ENCODE data around the gene SCYL1. TPM values are rescaled to one million over a fixed set of nuclear protein-coding genes. Genes with fewer than 3 reads are reported as not detected.

Gene SCYL1
- total RNA-seq, 1 experiment from 2014 or later = 104 TPM

- Histone ChIP-seq H3K4me2 (ENCODE audit: low read length) (peak overlapping the region; percentile 78; the same call in 1 of the 2 replicates), H3K9me2 (ENCODE audit: insufficient read depth) (no peaks in the 10 kb centered on the region), H3K9ac (ENCODE audit: low read length) (peak overlapping the region; percentile 86; the same call in 1 of the 2 replicates), H3K79me2 (ENCODE audit: insufficient read depth, low read length) (peaks cover 23% of the 10 kb centered on the region; the same call in 1 of the 2 replicates), H3K27me3 (ENCODE audit: insufficient read depth, low read length) (no peaks in the 10 kb centered on the region), H4K20me1 (ENCODE audit: insufficient read depth) (no peaks in the 10 kb centered on the region), H3K9me3 (ENCODE audit: control insufficient read depth in 1 of 2, insufficient read depth in 1 of 2, low read depth in 1 of 2, low read length in 2 of 2) (no peaks in the 10 kb centered on the region), H3K36me3 (ENCODE audit: control insufficient read depth in 1 of 2, insufficient read depth in 2 of 2, low read length in 2 of 2) (peaks cover 2 to 4% of the 10 kb centered on the region in 2 experiments; a peak in 2 of 4 replicates), H2AFZ (ENCODE audit: low read depth, low read length, poor library complexity, severe bottlenecking) (no peak overlapping the region), H3K4me1 (ENCODE audit: control insufficient read depth in 1 of 2, insufficient read depth in 2 of 2, low read length in 2 of 2) (peaks cover 35 to 44% of the 10 kb centered on the region in 2 experiments), H3K27ac (ENCODE audit: low read depth, low read length) (peak overlapping the region; percentile 97), H3K4me3 (replicated peaks in 1 of 2; ENCODE audit: low read depth in 1 of 2, low read length in 2 of 2) (no peak overlapping the region)
- intact Hi-C loops (cut with micrococcal nuclease) = no loop called here
- DNase-seq (ENCODE audit: low read depth, low spot score) = no peak
- CTCF ChIA-PET = interaction anchor here (1.3 kb wide), 1 partner anchor 8 kb away, joined by 3 read pairs; no protein-coding TSS in a partner anchor
- ATAC-seq = no peak
- POLR2A ChIA-PET = interaction anchor here (1.6 kb wide), 1 partner anchor 37 kb away, joined by 5 read pairs; the partner anchor contains the start of gene PCNX3
- TF ChIP-seq YY1 (IDR thresholded peaks at IDR 0.05; ENCODE audit: extremely low read depth, insufficient replicate concordance, low read depth, low read length) = no peak
- TF ChIP-seq, protein P1, sequence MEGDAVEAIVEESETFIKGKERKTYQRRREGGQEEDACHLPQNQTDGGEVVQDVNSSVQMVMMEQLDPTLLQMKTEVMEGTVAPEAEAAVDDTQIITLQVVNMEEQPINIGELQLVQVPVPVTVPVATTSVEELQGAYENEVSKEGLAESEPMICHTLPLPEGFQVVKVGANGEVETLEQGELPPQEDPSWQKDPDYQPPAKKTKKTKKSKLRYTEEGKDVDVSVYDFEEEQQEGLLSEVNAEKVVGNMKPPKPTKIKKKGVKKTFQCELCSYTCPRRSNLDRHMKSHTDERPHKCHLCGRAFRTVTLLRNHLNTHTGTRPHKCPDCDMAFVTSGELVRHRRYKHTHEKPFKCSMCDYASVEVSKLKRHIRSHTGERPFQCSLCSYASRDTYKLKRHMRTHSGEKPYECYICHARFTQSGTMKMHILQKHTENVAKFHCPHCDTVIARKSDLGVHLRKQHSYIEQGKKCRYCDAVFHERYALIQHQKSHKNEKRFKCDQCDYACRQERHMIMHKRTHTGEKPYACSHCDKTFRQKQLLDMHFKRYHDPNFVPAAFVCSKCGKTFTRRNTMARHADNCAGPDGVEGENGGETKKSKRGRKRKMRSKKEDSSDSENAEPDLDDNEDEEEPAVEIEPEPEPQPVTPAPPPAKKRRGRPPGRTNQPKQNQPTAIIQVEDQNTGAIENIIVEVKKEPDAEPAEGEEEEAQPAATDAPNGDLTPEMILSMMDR (IDR thresholded peaks at IDR 0.05 in 2 of 3, conservative IDR thresholded peaks at IDR 0.05 in 1 of 3; ENCODE audit: borderline replicate concordance in 1 of 3, insufficient read depth in 1 of 3, low read depth in 2 of 3, low read length in 2 of 3) = no peak
- TF ChIP-seq RAD21 (IDR thresholded peaks at IDR 0.05; ENCODE audit: low read depth) = no peak
- TF ChIP-seq JUND (IDR thresholded peaks at IDR 0.05) = no peak
- no peak for TF ChIP-seq EZH2phosphoT487 (IDR thresholded peaks at IDR 0.05; ENCODE audit: borderline replicate concordance)
- no peak for TF ChIP-seq POLR2A (IDR thresholded peaks at IDR 0.05; ENCODE audit: borderline replicate concordance, extremely low read depth, insufficient read depth, insufficient read length)
- TF ChIP-seq CEBPB (IDR thresholded peaks at IDR 0.05; ENCODE audit: low read depth) = no peak
- no peak for TF ChIP-seq ZNF274 (IDR thresholded peaks at IDR 0.05; ENCODE audit: low read depth, low read length)
- no peak for TF ChIP-seq ELF1 (IDR thresholded peaks at IDR 0.05; ENCODE audit: borderline replicate concordance, low read depth)
- TF ChIP-seq SRF (IDR thresholded peaks at IDR 0.05; ENCODE audit: low read depth) = no peak
- no peak for TF ChIP-seq CBX3 (IDR thresholded peaks at IDR 0.05; ENCODE audit: low read depth)
- no peak for TF ChIP-seq SIN3A (IDR thresholded peaks at IDR 0.05; ENCODE audit: low read depth)
- no TSS peak for BruUV-seq (replicated peaks)
- RAD21 ChIA-PET (ENCODE audit: low non-redundant PET in 1 of 2, low total read pairs in 2 of 2, uncharacterized antibody in 2 of 2, unreplicated experiment in 2 of 2) = no interaction called here
Measured at GRCh38 chr11:65578134-65578533, 53.3 kb downstream of the SCYL1 start.
